Body of pancreas (tissue), 4 donors: ENCODE data around the gene CADPS.

Experiments
- POLR2A ChIP-seq, 3 donors: fragments of 450-650 bp; IDR thresholded peaks; one replicate each; pipeline ENCODE4 v1.6.1; 2016; ENCODE audit warnings: antibody characterized with exemption in 3 of 3, mild to moderate bottlenecking in 2 of 3
- TF ChIP-seq, protein P1 (sequence below), 7 experiments: fragments of 450-650 bp in 4 of 7; fragments of 200-600 bp in 3 of 7; sonication (generic) in 3 of 7; IDR thresholded peaks; one replicate each; pipeline ENCODE4 v1.5.1; 2016 to 2019; ENCODE audit warnings: antibody characterized with exemption in 7 of 7

DNA sequence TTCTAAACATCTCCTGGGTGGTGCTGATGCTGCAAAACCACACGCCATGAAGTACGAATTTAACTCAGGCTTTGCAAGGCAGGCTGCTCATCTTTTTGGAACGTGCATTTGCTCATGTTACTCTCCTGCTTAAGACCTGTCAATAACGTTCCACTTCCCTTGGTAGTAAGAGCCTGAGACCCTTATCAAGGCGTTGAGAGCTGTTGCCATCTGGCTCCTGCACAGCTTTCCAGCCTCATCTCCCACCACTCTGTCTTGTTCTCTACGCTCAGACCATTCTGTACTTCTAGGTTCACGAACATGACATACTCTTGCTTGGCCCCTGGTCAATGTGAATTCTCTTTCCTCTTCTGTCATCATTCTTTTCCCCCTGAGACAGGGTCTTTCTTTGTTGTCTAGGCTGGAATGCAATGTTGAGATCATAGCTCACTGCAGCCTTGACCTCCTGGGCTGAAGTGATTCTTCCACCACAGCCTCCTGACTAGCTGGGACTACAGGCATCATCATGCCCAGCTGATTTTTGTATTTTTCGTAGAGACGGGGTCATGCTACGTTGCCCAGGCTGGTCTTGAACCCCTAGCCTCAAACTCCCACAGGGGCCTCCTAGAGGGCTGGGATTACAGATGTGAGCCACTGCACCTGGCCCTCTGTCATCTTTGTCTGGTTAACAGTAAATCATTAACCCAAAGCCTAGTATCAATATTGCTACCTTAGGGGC lies 202.8 kb downstream of the CADPS start:
- TF ChIP-seq, protein P1, sequence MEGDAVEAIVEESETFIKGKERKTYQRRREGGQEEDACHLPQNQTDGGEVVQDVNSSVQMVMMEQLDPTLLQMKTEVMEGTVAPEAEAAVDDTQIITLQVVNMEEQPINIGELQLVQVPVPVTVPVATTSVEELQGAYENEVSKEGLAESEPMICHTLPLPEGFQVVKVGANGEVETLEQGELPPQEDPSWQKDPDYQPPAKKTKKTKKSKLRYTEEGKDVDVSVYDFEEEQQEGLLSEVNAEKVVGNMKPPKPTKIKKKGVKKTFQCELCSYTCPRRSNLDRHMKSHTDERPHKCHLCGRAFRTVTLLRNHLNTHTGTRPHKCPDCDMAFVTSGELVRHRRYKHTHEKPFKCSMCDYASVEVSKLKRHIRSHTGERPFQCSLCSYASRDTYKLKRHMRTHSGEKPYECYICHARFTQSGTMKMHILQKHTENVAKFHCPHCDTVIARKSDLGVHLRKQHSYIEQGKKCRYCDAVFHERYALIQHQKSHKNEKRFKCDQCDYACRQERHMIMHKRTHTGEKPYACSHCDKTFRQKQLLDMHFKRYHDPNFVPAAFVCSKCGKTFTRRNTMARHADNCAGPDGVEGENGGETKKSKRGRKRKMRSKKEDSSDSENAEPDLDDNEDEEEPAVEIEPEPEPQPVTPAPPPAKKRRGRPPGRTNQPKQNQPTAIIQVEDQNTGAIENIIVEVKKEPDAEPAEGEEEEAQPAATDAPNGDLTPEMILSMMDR (IDR thresholded peaks at IDR 0.05): no peak
- no peak for TF ChIP-seq POLR2A (IDR thresholded peaks at IDR 0.05)
